HCT116 (cell line): ENCODE results near the gene TLR7. TPM values are rescaled to one million over a fixed set of nuclear protein-coding genes. Genes with fewer than 3 reads are reported as not detected.

Source experiments
- ATAC-seq: fragments of 200-7000 bp; cut with Tn5 transposase; 2 replicates; pipeline ENCODE4 v1.9.1; 2020; ENCODE audit warnings: mild to moderate bottlenecking, moderate library complexity
- BruUV-seq: library from RNA; stranded (reverse); fragments of 400-500 nt; replicated peaks from 2 replicates; lab custom pipeline; 2021; lab: Mats Ljungman, UMichigan
- CTCF ChIA-PET: fragments of 300-600 bp; sonication (Branson Sonifier 250); formaldehyde crosslinking; loops from one replicate; lab custom pipeline; 2021; ENCODE audit warnings: antibody characterized with exemption; lab: Charles Lee
- POLR2A ChIA-PET: fragments of 300-600, 350-600 bp; sonication (Branson Sonifier 250); formaldehyde crosslinking; loops from one replicate; lab custom pipeline; 2021; ENCODE audit warnings: antibody characterized with exemption; lab: Charles Lee
- RAD21 ChIA-PET, 2 experiments: fragments of 300-600 bp; sonication (Branson Sonifier 250); formaldehyde crosslinking; loops; one replicate each; lab custom pipeline; 2023; ENCODE audit warnings: low total read pairs in 2 of 2; ENCODE audit not compliant: uncharacterized antibody in 2 of 2, unreplicated experiment in 2 of 2, low non-redundant PET in 1 of 2; lab: Charles Lee
- DNase-seq: peaks from one replicate; pipeline ENCODE4 v3.0.0-alpha.2; 2010; ENCODE audit warnings: low read depth, low spot score
- H2AFZ ChIP-seq: fragments of 200-600 bp; shearing (Covaris generic), sonication (generic); 2 replicates; pipeline ENCODE4 v1.6.1; 2017; ENCODE audit warnings: low read depth, mixed run types, mixed read lengths, antibody characterized with exemption, low read length; ENCODE audit not compliant: poor library complexity, severe bottlenecking
- H3K27ac ChIP-seq: 2 replicates; pipeline ENCODE4 v1.5.1; 2012; ENCODE audit warnings: low read depth, low read length
- H3K27me3 ChIP-seq: fragments of 200-600 bp; sonication (generic); 2 replicates; pipeline ENCODE4 v1.6.1; 2016; ENCODE audit warnings: mixed run types, low read length, mixed read lengths; ENCODE audit not compliant: insufficient read depth
- H3K36me3 ChIP-seq, 2 experiments: fragments of 200-500 bp in 1 of 2; fragments of 200-600 bp in 1 of 2; sonication (Bioruptor generic) in 1 of 2; sonication (generic) in 1 of 2; 2 replicates each; pipeline versions ENCODE4 v1.5.1 to v1.6.1; 2014 to 2016; ENCODE audit warnings: low read length in 2 of 2, inconsistent platforms in 1 of 2, mixed read lengths in 1 of 2, mixed run types in 1 of 2; ENCODE audit not compliant: insufficient read depth in 2 of 2, control insufficient read depth in 1 of 2
- H3K4me1 ChIP-seq, 2 experiments: fragments of 200-600 bp in 1 of 2; sonication (generic) in 1 of 2; 2 replicates each; pipeline versions ENCODE4 v1.5.1 to v1.6.1; 2012 to 2017; ENCODE audit warnings: low read length in 2 of 2, inconsistent platforms in 1 of 2, mild to moderate bottlenecking in 1 of 2, mixed read lengths in 1 of 2, mixed run types in 1 of 2, moderate library complexity in 1 of 2; ENCODE audit not compliant: insufficient read depth in 2 of 2, control insufficient read depth in 1 of 2
- H3K4me2 ChIP-seq: fragments of 200-600 bp; sonication (generic); 2 replicates; pipeline ENCODE4 v1.6.1; 2017; ENCODE audit warnings: mixed run types, low read length, mixed read lengths
- H3K4me3 ChIP-seq, 2 experiments: fragments of 200-600 bp in 1 of 2; sonication (generic) in 1 of 2; replicated peaks in 1 of 2; 2 replicates each; pipeline ENCODE4 v1.5.1; 2011 to 2016; ENCODE audit warnings: low read length in 2 of 2, control low read depth in 1 of 2, low read depth in 1 of 2, mild to moderate bottlenecking in 1 of 2, mixed read lengths in 1 of 2, mixed run types in 1 of 2
- H3K79me2 ChIP-seq: fragments of 200-600 bp; sonication (generic); 2 replicates; pipeline ENCODE4 v1.6.1; 2017; ENCODE audit warnings: mild to moderate bottlenecking, mixed run types, low read length, moderate library complexity, mixed read lengths; ENCODE audit not compliant: insufficient read depth
- H3K9ac ChIP-seq: fragments of 200-600 bp; sonication (generic); 2 replicates; pipeline ENCODE4 v1.6.1; 2016; ENCODE audit warnings: low read length, mixed read lengths
- H3K9me2 ChIP-seq: fragments of 200-600 bp; sonication (generic), shearing (Covaris generic); 2 replicates; pipeline ENCODE4 v1.6.1; 2017; ENCODE audit warnings: mixed run types, mild to moderate bottlenecking, moderate library complexity; ENCODE audit not compliant: insufficient read depth
- H3K9me3 ChIP-seq, 2 experiments: fragments of 200-500 bp in 1 of 2; fragments of 200-600 bp in 1 of 2; sonication (Bioruptor generic) in 1 of 2; sonication (generic) in 1 of 2; 2 replicates each; pipeline ENCODE4 v1.6.1; 2014 to 2017; ENCODE audit warnings: low read length in 2 of 2, mixed read lengths in 2 of 2, inconsistent platforms in 1 of 2, low read depth in 1 of 2, mild to moderate bottlenecking in 1 of 2, mixed run types in 1 of 2, moderate library complexity in 1 of 2; ENCODE audit not compliant: control insufficient read depth in 1 of 2, insufficient read depth in 1 of 2
- H4K20me1 ChIP-seq: fragments of 200-600 bp; sonication (generic), shearing (Covaris generic); 2 replicates; pipeline ENCODE4 v1.6.1; 2017; ENCODE audit warnings: mixed run types, mild to moderate bottlenecking, moderate library complexity; ENCODE audit not compliant: insufficient read depth
- ATF3 ChIP-seq: IDR thresholded peaks from 2 replicates; pipeline ENCODE4 v1.6.1; 2012
- CBX3 ChIP-seq: IDR thresholded peaks from 2 replicates; pipeline ENCODE4 v1.6.1; 2012; ENCODE audit warnings: low read depth
- CTCF ChIP-seq, 3 experiments: fragments of 200-600 bp in 1 of 3; sonication (generic) in 1 of 3; IDR thresholded peaks in 2 of 3; conservative IDR thresholded peaks in 1 of 3; 2 replicates each; pipeline ENCODE4 v1.5.1; 2012 to 2017; ENCODE audit warnings: low read depth in 2 of 3, low read length in 2 of 3, antibody characterized with exemption in 1 of 3, borderline replicate concordance in 1 of 3, control low read depth in 1 of 3, mild to moderate bottlenecking in 1 of 3, mixed read lengths in 1 of 3, mixed run types in 1 of 3, moderate library complexity in 1 of 3; ENCODE audit not compliant: insufficient read depth in 1 of 3
- EGR1 ChIP-seq: IDR thresholded peaks from 2 replicates; pipeline ENCODE4 v1.6.1; 2012; ENCODE audit warnings: low read depth
- ELF1 ChIP-seq: IDR thresholded peaks from 2 replicates; pipeline ENCODE4 v1.6.1; 2012; ENCODE audit warnings: low read depth, borderline replicate concordance
- EZH2phosphoT487 ChIP-seq: fragments of 200-600 bp; IDR thresholded peaks from 2 replicates; pipeline ENCODE4 v1.6.1; 2018; ENCODE audit warnings: antibody characterized with exemption, borderline replicate concordance
- FOSL1 ChIP-seq: IDR thresholded peaks from 2 replicates; pipeline ENCODE4 v1.6.1; 2012; ENCODE audit warnings: low read depth
- JUND ChIP-seq: IDR thresholded peaks from 2 replicates; pipeline ENCODE4 v1.6.1; 2012
- MAX ChIP-seq: IDR thresholded peaks from 2 replicates; pipeline ENCODE4 v1.6.1; 2012
- POLR2AphosphoS5 ChIP-seq: IDR thresholded peaks from 2 replicates; pipeline ENCODE4 v1.6.1; 2011; ENCODE audit warnings: mild to moderate bottlenecking, low read depth, low read length, moderate library complexity
- RAD21 ChIP-seq: IDR thresholded peaks from 2 replicates; pipeline ENCODE4 v1.6.1; 2012; ENCODE audit warnings: low read depth, mild to moderate bottlenecking
- TCF7L2 ChIP-seq: IDR thresholded peaks from 2 replicates; pipeline ENCODE4 v1.7.0; 2011; ENCODE audit warnings: borderline replicate concordance, inconsistent platforms; ENCODE audit not compliant: insufficient read depth, insufficient read length; ENCODE audit errors: extremely low read depth
- ZNF274 ChIP-seq: fragments of 200-500 bp; sonication (Bioruptor generic); IDR thresholded peaks from 2 replicates; pipeline ENCODE4 v1.6.1; 2014; ENCODE audit warnings: mild to moderate bottlenecking, low read depth, low read length, inconsistent platforms
- intact Hi-C: fragments of 100-400 bp; cut with micrococcal nuclease; formaldehyde crosslinking; loops from 2 replicates; pipeline ENCODE4 v1.10.0; 2022
- total RNA-seq: library from RNA; stranded (reverse); gene quantifications from one replicate; pipeline ENCODE4 v1.2.1, GENCODE V29; 2021; ENCODE audit not compliant: unreplicated experiment

Gene TLR7
- total RNA-seq, 1 experiment from 2014 or later = not detected

- no peaks in the 10 kb centered on the region for H3K4me1 ChIP-seq
- H3K9ac ChIP-seq = no peak overlapping the region
- ChIA-PET RAD21 (no interaction called here), CTCF (interaction anchor here (1.3 to 1.4 kb wide), 2 partner anchors 80 kb away, joined by 10 read pairs; no protein-coding TSS in a partner anchor), POLR2A (no interaction called here)
- no peaks in the 10 kb centered on the region for H3K27me3 ChIP-seq
- H3K4me3 ChIP-seq = no peak overlapping the region
- BruUV-seq = no TSS peak
- H3K36me3 ChIP-seq = no peaks in the 10 kb centered on the region
- H3K4me2 ChIP-seq = no peak overlapping the region
- DNase-seq (peak; percentile 21), ATAC-seq (peak; percentile 73)
- H3K27ac ChIP-seq = no peak overlapping the region
- intact Hi-C loops = loop anchor here (1.0 kb wide), 1 partner anchor 80 kb away; no protein-coding TSS in a partner anchor
- H2AFZ ChIP-seq = peak overlapping the region; percentile 63
- no peaks in the 10 kb centered on the region for H4K20me1 ChIP-seq
- H3K79me2 ChIP-seq = no peaks in the 10 kb centered on the region
- TF ChIP-seq RAD21 (peak; percentile 61), CTCF (IDR thresholded peaks at IDR 0.05 in 2 of 3, conservative IDR thresholded peaks at IDR 0.05 in 1 of 3; ENCODE audit: borderline replicate concordance in 1 of 3, insufficient read depth in 1 of 3, low read depth in 2 of 3, low read length in 2 of 3) (peak; percentile 37 to 72 (median 66); a peak in 5 of 6 replicates), POLR2AphosphoS5 (no peak)
- no peaks in the 10 kb centered on the region for H3K9me3 ChIP-seq
- H3K9me2 ChIP-seq = no peaks in the 10 kb centered on the region
Observed at GRCh38 chrX:12894074-12895030, 27.5 kb downstream of the TLR7 start.

- H4K20me1 ChIP-seq = no peaks in the 10 kb centered on the region
- no peak overlapping the region for H3K27ac ChIP-seq
- H3K4me1 ChIP-seq = no peaks in the 10 kb centered on the region
- no peak overlapping the region for H2AFZ ChIP-seq
- ChIA-PET RAD21 (no interaction called here), CTCF (interaction anchor here (1.4 to 1.7 kb wide), 2 partner anchors 81 kb away, joined by 6 to 10 read pairs; no protein-coding TSS in a partner anchor), POLR2A (no interaction called here)
- H3K4me3 ChIP-seq = no peak overlapping the region
- no peak for ATAC-seq
- TF ChIP-seq JUND (no peak), CBX3 (no peak), ATF3 (no peak), POLR2AphosphoS5 (no peak), ZNF274 (no peak), FOSL1 (no peak), EZH2phosphoT487 (no peak), EGR1 (no peak), TCF7L2 (no peak), MAX (no peak), ELF1 (no peak)
- H3K79me2 ChIP-seq = no peaks in the 10 kb centered on the region
- no peaks in the 10 kb centered on the region for H3K9me2 ChIP-seq
- H3K9me3 ChIP-seq = no peaks in the 10 kb centered on the region
- no peaks in the 10 kb centered on the region for H3K36me3 ChIP-seq
- BruUV-seq = no TSS peak
- intact Hi-C loops = no loop called here
- no peak for DNase-seq
- no peak overlapping the region for H3K9ac ChIP-seq
- no peaks in the 10 kb centered on the region for H3K27me3 ChIP-seq
- H3K4me2 ChIP-seq = no peak overlapping the region
Observed at GRCh38 chrX:12895866-12896265, 29.0 kb downstream of the TLR7 start.
